ENCODE data around the gene OCRL. TPM values are rescaled to one million over a fixed set of nuclear protein-coding genes. Genes with fewer than 3 reads are reported as not detected.

Gene OCRL
- polyA plus RNA-seq, 1 experiment, result 29.6 TPM

GRCh38 chrX:129612396-129612795 is 72.3 kb downstream of the OCRL start:
- ChIA-PET CTCF (no interaction called here), POLR2A (no interaction called here)
- H3K27ac ChIP-seq (ENCODE audit: low read depth, low read length), result no peak overlapping the region
- H3K4me3 ChIP-seq (ENCODE audit: low read depth, low read length), result no peak overlapping the region
- DNase-seq (ENCODE audit: low read depth, low spot score), result no peak
- peaks cover 2% of the 10 kb centered on the region for H3K27me3 ChIP-seq (ENCODE audit: control insufficient read depth, insufficient read depth, low read length)
- no peak for TF ChIP-seq CTCF (IDR thresholded peaks at IDR 0.05; ENCODE audit: low read depth, low read length)
- H3K9me3 ChIP-seq (ENCODE audit: control insufficient read depth, insufficient read depth, low read length), result no peaks in the 10 kb centered on the region

GRCh38 chrX:129613596-129613995 is 73.5 kb downstream of the OCRL start:
- no peak for TF ChIP-seq CTCF (IDR thresholded peaks at IDR 0.05; ENCODE audit: low read depth, low read length)
- Histone ChIP-seq H3K27ac (ENCODE audit: low read depth, low read length) (no peak overlapping the region), H3K27me3 (ENCODE audit: control insufficient read depth, insufficient read depth, low read length) (peaks cover 2% of the 10 kb centered on the region), H3K4me3 (ENCODE audit: low read depth, low read length) (no peak overlapping the region), H3K9me3 (ENCODE audit: control insufficient read depth, insufficient read depth, low read length) (no peaks in the 10 kb centered on the region)
- ChIA-PET POLR2A (no interaction called here), CTCF (interaction anchor here (0.8 kb wide), 1 partner anchor 12 kb away, joined by 4 read pairs; no protein-coding TSS in a partner anchor)
- DNase-seq (ENCODE audit: low read depth, low spot score), result no peak

GRCh38 chrX:129614481-129615255 is 74.6 kb downstream of the OCRL start:
- CTCF ChIA-PET, result interaction anchor here (0.8 to 2.1 kb wide), 2 partner anchors 13 to 112 kb away, joined by 4 read pairs; no protein-coding TSS in a partner anchor
- no peak overlapping the region for H3K4me3 ChIP-seq (ENCODE audit: low read depth, low read length)
- H3K9me3 ChIP-seq (ENCODE audit: control insufficient read depth, insufficient read depth, low read length), result no peaks in the 10 kb centered on the region
- TF ChIP-seq CTCF (IDR thresholded peaks at IDR 0.05; ENCODE audit: low read depth, low read length), result no peak
- POLR2A ChIA-PET, result no interaction called here
- H3K27ac ChIP-seq (ENCODE audit: low read depth, low read length), result no peak overlapping the region
- no peak for DNase-seq (ENCODE audit: low read depth, low spot score)
- peaks cover 2% of the 10 kb centered on the region for H3K27me3 ChIP-seq (ENCODE audit: control insufficient read depth, insufficient read depth, low read length)

GRCh38 chrX:129617420-129617819 is 77.4 kb downstream of the OCRL start:
- DNase-seq (ENCODE audit: low read depth, low spot score), result no peak
- H3K9me3 ChIP-seq (ENCODE audit: control insufficient read depth, insufficient read depth, low read length), result no peaks in the 10 kb centered on the region
- TF ChIP-seq CTCF (IDR thresholded peaks at IDR 0.05; ENCODE audit: low read depth, low read length), result no peak
- ChIA-PET POLR2A (no interaction called here), CTCF (no interaction called here)
- H3K4me3 ChIP-seq (ENCODE audit: low read depth, low read length), result no peak overlapping the region
- no peaks in the 10 kb centered on the region for H3K27me3 ChIP-seq (ENCODE audit: control insufficient read depth, insufficient read depth, low read length)
- H3K27ac ChIP-seq (ENCODE audit: low read depth, low read length), result no peak overlapping the region

GRCh38 chrX:129618997-129619396 is 78.9 kb downstream of the OCRL start:
- no peak for TF ChIP-seq CTCF (IDR thresholded peaks at IDR 0.05; ENCODE audit: low read depth, low read length)
- Histone ChIP-seq H3K9me3 (ENCODE audit: control insufficient read depth, insufficient read depth, low read length) (no peaks in the 10 kb centered on the region), H3K4me3 (ENCODE audit: low read depth, low read length) (no peak overlapping the region), H3K27ac (ENCODE audit: low read depth, low read length) (no peak overlapping the region), H3K27me3 (ENCODE audit: control insufficient read depth, insufficient read depth, low read length) (no peaks in the 10 kb centered on the region)
- CTCF ChIA-PET, result no interaction called here
- POLR2A ChIA-PET, result no interaction called here
- no peak for DNase-seq (ENCODE audit: low read depth, low spot score)
